ENCODE measurements around the gene PLD6.

Gene PLD6

GRCh38 chr17:17181666-17182597, 24.2 kb downstream of the PLD6 start:
- no peak for DNase-seq
- TF ChIP-seq POLR2A (IDR thresholded peaks at IDR 0.05; ENCODE audit: low read length), result no peak
- no peak for TF ChIP-seq GATA1 (IDR thresholded peaks at IDR 0.05; ENCODE audit: low read depth, low read length)

GRCh38 chr17:17180741-17181525, 25.2 kb downstream of the PLD6 start:
- DNase-seq, result no peak
- TF ChIP-seq POLR2A (IDR thresholded peaks at IDR 0.05; ENCODE audit: low read length) (no peak), GATA1 (IDR thresholded peaks at IDR 0.05; ENCODE audit: low read depth, low read length) (no peak)

GRCh38 chr17:17180141-17180603, 26.0 kb downstream of the PLD6 start:
- TF ChIP-seq GATA1 (IDR thresholded peaks at IDR 0.05; ENCODE audit: low read depth, low read length) (no peak), POLR2A (IDR thresholded peaks at IDR 0.05; ENCODE audit: low read length) (no peak)
- DNase-seq, result no peak

GRCh38 chr17:17179371-17179827, 26.7 kb downstream of the PLD6 start:
- DNase-seq, result no peak
- TF ChIP-seq POLR2A (IDR thresholded peaks at IDR 0.05; ENCODE audit: low read length) (no peak), GATA1 (IDR thresholded peaks at IDR 0.05; ENCODE audit: low read depth, low read length) (no peak)

- no peak for TF ChIP-seq POLR2A (IDR thresholded peaks at IDR 0.05; ENCODE audit: low read length)
- no peak for TF ChIP-seq GATA1 (IDR thresholded peaks at IDR 0.05; ENCODE audit: low read depth, low read length)
- DNase-seq, result no peak
Measured at GRCh38 chr17:17177176-17177575, 29.0 kb downstream of the PLD6 start.

- no peak for TF ChIP-seq GATA1 (IDR thresholded peaks at IDR 0.05; ENCODE audit: low read depth, low read length)
- TF ChIP-seq POLR2A (IDR thresholded peaks at IDR 0.05; ENCODE audit: low read length), result no peak
- DNase-seq, result no peak
Measured at GRCh38 chr17:17176341-17176740, 29.8 kb downstream of the PLD6 start.

- TF ChIP-seq POLR2A (IDR thresholded peaks at IDR 0.05; ENCODE audit: low read length) (no peak), GATA1 (IDR thresholded peaks at IDR 0.05; ENCODE audit: low read depth, low read length) (no peak)
- no peak for DNase-seq
Measured at GRCh38 chr17:17175917-17176316, 30.2 kb downstream of the PLD6 start.

GRCh38 chr17:17175340-17175739, 30.8 kb downstream of the PLD6 start:
- TF ChIP-seq GATA1 (IDR thresholded peaks at IDR 0.05; ENCODE audit: low read depth, low read length), result no peak
- DNase-seq, result no peak

GRCh38 chr17:17173921-17174320, 32.2 kb downstream of the PLD6 start:
- TF ChIP-seq GATA1 (IDR thresholded peaks at IDR 0.05; ENCODE audit: low read depth, low read length) (no peak), POLR2A (IDR thresholded peaks at IDR 0.05; ENCODE audit: low read length) (no peak)
- DNase-seq, result no peak

GRCh38 chr17:17172990-17173389, 33.1 kb downstream of the PLD6 start:
- DNase-seq, result no peak
- TF ChIP-seq POLR2A (IDR thresholded peaks at IDR 0.05; ENCODE audit: low read length) (no peak), GATA1 (IDR thresholded peaks at IDR 0.05; ENCODE audit: low read depth, low read length) (no peak)

- no peak for TF ChIP-seq POLR2A (IDR thresholded peaks at IDR 0.05; ENCODE audit: low read length)
- TF ChIP-seq GATA1 (IDR thresholded peaks at IDR 0.05; ENCODE audit: low read depth, low read length), result no peak
- no peak for DNase-seq
Measured at GRCh38 chr17:17172001-17172939, 33.9 kb downstream of the PLD6 start.

GRCh38 chr17:17171186-17171585, 34.9 kb downstream of the PLD6 start:
- no peak for DNase-seq
- no peak for TF ChIP-seq GATA1 (IDR thresholded peaks at IDR 0.05; ENCODE audit: low read depth, low read length)
- TF ChIP-seq POLR2A (IDR thresholded peaks at IDR 0.05; ENCODE audit: low read length), result no peak

- TF ChIP-seq GATA1 (IDR thresholded peaks at IDR 0.05; ENCODE audit: low read depth, low read length) (no peak), POLR2A (IDR thresholded peaks at IDR 0.05; ENCODE audit: low read length) (no peak)
- no peak for DNase-seq
Measured at GRCh38 chr17:17170346-17170985, 35.7 kb downstream of the PLD6 start.
